GM10266 (cell line): ENCODE data around the gene CRADD.

Experiments used
- DNase-seq: peaks from one replicate; pipeline ENCODE4 v3.0.0; 2012; ENCODE audit errors: extremely low spot score
- TF ChIP-seq, protein P1 (sequence below): IDR thresholded peaks from 2 replicates; pipeline ENCODE4 v1.5.1; 2012; ENCODE audit warnings: mild to moderate bottlenecking, low read depth; ENCODE audit not compliant: control insufficient read depth, insufficient read depth; ENCODE audit errors: missing control alignments

Gene CRADD

DNA sequence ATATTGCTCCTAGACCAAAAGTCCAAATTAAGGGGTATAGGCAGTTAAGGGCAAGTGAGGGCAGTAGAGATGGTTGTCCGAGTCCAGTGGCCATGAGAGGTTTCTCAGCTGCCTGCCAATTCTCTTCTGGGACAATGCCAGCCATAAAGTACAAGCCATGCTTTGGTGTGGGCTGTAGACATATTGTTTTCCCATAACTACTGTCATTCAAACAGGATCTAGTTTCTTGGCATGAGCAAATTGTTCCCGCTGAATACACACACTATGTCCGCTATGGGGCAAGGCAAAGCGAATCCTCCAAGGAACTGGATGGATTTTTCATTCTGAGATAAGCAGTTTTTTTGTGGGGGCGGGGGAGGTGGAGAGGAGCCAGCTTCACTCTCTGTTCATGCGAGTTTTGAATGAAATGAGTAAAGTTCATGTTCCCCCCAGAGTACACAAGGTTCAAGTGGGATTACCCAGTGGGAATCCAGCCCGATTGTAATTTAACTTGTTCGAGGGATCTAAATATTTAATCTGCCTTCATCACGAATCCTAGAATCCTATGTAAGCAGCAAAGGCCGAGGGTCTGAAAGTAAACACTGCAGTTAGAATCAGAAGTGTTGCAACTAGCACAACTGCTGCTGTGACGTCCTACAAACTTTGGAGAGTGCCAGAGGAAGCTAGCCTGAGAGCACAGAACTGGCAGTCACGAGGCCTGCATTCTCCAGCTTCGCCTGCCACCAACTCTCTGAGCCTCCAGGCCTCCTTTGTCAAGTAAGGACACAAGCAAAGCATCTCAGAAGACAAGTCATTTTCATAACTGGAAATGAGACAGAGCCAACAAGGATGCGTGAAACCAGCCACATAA lies 137.0 kb downstream of the CRADD start:
- TF ChIP-seq, protein P1, sequence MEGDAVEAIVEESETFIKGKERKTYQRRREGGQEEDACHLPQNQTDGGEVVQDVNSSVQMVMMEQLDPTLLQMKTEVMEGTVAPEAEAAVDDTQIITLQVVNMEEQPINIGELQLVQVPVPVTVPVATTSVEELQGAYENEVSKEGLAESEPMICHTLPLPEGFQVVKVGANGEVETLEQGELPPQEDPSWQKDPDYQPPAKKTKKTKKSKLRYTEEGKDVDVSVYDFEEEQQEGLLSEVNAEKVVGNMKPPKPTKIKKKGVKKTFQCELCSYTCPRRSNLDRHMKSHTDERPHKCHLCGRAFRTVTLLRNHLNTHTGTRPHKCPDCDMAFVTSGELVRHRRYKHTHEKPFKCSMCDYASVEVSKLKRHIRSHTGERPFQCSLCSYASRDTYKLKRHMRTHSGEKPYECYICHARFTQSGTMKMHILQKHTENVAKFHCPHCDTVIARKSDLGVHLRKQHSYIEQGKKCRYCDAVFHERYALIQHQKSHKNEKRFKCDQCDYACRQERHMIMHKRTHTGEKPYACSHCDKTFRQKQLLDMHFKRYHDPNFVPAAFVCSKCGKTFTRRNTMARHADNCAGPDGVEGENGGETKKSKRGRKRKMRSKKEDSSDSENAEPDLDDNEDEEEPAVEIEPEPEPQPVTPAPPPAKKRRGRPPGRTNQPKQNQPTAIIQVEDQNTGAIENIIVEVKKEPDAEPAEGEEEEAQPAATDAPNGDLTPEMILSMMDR: no peak
- DNase-seq: no peak

DNA sequence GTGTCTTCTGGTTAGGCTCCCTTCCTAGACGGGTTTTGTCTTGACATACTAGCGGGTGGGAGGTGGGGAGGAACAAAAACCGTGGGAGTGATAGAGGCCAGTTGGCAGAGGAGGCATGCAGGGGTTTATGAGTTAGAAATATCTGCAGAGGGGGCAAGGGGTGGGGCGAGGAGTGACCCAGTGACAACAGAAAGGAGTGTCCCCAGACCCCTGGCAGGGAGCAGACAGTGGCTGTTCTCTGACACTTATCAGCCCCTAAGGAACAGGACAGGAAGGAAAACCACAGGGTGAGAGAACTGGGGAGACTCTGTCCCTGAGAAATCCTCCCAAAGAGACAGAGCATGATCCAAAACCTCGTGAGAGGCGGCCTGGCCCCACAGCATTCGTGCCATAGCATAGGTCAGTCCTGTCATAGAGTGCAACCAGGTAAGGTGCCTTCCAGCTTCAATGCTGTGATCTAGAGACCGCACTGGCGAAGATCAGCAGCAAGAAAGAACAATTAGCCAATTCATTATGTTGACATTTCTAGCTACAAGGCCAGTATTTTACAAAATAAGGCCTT lies 141.4 kb downstream of the CRADD start:
- no peak for DNase-seq

DNA sequence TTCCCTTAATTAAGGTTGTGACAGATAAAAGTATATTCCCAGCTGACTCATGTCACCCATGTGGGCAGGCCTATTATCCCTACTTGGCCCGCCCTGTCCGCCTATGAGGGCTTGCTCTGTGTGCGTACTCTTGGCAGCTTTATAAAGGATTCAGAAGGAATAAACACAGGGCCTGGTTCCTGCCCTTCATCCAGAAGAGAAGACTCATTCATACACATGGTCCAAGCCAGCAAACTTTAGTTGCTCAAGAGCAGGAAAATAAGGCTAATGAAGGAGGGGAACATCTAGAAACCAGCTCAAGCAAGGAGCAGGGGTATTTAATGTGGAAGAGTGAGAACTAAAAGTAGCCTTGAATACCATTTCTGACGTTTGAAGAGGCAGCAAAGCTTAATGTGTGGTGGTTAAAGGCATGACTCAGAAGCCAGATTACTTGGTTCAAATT lies 141.9 kb downstream of the CRADD start:
- no peak for DNase-seq
- TF ChIP-seq, protein P1: no peak

More for the DNA sequence above, 141.4 kb downstream of the CRADD start:
- TF ChIP-seq, protein P1: no peak

DNA sequence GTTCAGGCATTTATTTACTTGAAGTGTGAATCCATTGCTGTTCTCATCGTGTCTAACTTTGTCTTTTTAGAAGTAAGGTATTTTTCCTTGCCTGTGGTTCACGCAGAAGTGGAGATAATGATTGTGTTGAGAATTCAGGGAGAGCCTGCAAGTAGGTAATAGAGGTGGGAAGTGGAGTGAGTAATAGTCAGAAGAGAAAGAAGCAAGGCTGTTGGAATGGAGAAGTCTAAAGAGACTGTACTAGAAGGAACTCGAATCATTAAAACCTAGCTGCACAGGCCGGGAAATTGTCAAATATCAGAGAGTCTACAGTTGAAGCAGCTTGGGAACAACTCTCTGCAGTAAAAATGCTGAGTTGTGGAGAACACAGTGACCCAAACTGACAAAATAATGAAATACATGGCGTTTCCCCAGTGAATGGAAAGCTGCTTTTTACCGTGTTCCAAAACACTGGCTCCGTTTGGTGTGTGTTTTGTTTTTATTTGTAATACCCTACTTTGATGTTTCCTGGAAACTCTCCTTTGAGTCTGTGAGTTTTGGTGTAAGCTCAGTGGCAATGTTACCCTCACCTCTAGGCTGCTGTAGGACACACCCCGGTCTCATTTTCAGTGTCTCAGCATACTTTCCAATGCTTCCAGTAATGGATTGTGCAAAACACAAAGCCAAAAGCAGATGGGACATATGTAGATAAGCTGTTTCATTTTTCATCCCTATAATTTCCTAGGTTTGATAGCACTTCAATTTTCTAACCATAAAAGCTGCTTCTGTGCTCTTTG lies 146.6 kb downstream of the CRADD start:
- DNase-seq: no peak
- TF ChIP-seq, protein P1: no peak

DNA sequence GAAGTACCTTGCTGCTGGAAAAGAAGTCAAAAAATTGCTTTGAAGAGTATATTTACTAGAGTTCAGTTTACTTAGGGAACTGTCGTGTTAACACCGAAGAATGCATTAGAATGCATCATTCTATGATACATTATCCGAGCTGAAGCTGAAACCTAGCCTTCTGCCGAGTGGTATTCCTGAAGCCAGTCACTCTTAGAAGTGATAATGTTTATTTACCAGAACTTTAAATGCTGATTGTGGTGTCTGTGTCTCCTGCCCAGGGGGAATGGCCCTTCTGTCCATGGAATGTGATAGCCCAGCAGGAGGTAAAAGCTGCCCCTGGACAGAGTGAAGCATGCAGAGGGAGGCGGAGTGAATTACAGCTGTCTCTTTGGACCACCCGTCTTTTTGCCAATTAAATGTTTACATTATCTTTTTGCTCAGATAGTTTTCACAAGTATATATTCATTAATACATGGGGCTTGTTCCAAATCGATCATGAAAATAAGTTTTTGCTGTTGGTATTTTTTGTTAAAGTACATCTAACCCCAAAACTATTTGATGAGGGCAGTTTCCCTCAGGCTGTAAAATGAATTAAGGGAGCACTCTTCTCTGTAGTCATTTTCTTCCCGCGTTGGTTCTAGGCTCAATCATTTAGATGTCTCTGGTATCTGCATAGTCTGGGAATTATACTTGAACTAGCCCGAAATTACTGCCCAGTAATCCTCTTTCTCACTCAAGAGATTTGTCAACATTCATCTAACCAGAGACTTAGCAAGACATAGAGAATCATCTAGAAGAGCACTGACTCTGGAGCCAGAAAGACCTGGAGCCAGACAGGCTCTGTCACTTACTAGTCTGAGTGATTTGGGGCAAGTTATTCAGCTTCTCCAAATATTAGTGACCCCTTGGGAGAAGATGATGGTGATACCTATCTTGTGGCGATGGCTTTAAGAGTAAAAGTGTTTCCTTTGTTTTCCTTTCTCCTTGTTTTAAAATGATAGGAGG lies 147.6 kb downstream of the CRADD start:
- DNase-seq: no peak

DNA sequence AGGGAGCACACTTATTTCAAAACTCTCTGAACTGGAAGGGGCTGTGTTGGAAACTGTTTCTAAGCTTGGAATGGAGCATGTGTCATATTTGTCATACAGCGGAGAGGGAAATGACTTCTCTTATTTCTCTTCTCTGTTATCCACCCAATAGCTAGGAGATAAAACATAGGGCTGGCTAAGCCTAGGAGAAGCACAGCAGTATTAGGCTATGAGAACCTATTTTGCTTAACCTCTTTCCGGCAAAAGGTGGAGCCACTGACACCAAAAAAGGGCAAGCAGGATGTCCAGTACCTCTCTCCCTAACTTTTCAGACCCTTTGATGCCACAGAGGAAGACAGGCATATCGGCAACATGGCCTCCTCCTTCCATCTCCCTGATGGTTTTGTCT lies 148.3 kb downstream of the CRADD start:
- DNase-seq: no peak

More for the DNA sequence above, 147.6 kb downstream of the CRADD start:
- TF ChIP-seq, protein P1: no peak

More for the DNA sequence above, 148.3 kb downstream of the CRADD start:
- TF ChIP-seq, protein P1: peak; percentile 12
